GM10248 (cell line): ENCODE measurements around the gene STK32C.

Source experiments
- CTCF ChIA-PET: fragments of 300-600 bp; sonication (Branson Sonifier 250); formaldehyde crosslinking; extraction: SDS; loops from one replicate; lab custom pipeline; 2021; ENCODE audit warnings: antibody characterized with exemption; lab: Yijun Ruan, JAX
- POLR2A ChIA-PET: fragments of 350-650 bp; sonication (Branson Sonifier 250); formaldehyde crosslinking; extraction: SDS; loops from one replicate; lab custom pipeline; 2020; ENCODE audit warnings: antibody characterized with exemption; lab: Yijun Ruan, JAX
- DNase-seq: peaks from one replicate; pipeline ENCODE4 v3.0.0; 2012; ENCODE audit errors: extremely low spot score
- CTCF ChIP-seq: IDR thresholded peaks from 2 replicates; pipeline ENCODE4 v1.5.1; 2012; ENCODE audit warnings: mild to moderate bottlenecking, low read depth; ENCODE audit errors: extremely low read depth, missing control alignments, control extremely low read depth

Gene STK32C

GRCh38 chr10:132254841-132255240 lies 52.9 kb downstream of the STK32C start:
- TF ChIP-seq CTCF, result no peak
- ChIA-PET POLR2A (no interaction called here), CTCF (no interaction called here)
- no peak for DNase-seq

- POLR2A ChIA-PET, result no interaction called here
- CTCF ChIA-PET, result interaction anchor here (1.5 kb wide), 1 partner anchor 100 kb away, joined by 3 read pairs; no protein-coding TSS in a partner anchor
- no peak for TF ChIP-seq CTCF
- no peak for DNase-seq
Observed at GRCh38 chr10:132253092-132253687, 54.6 kb downstream of the STK32C start.

- POLR2A ChIA-PET, result no interaction called here
- TF ChIP-seq CTCF, result no peak
- CTCF ChIA-PET, result interaction anchor here (1.5 kb wide), 1 partner anchor 101 kb away, joined by 3 read pairs; no protein-coding TSS in a partner anchor
- no peak for DNase-seq
Observed at GRCh38 chr10:132252412-132252811, 55.3 kb downstream of the STK32C start.

- no peak for TF ChIP-seq CTCF
- POLR2A ChIA-PET, result no interaction called here
- DNase-seq, result no peak
- CTCF ChIA-PET, result no interaction called here
Observed at GRCh38 chr10:132251928-132252327, 55.8 kb downstream of the STK32C start.

GRCh38 chr10:132250481-132251475 lies 57.0 kb downstream of the STK32C start:
- CTCF ChIA-PET, result no interaction called here
- no peak for DNase-seq
- no peak for TF ChIP-seq CTCF
- POLR2A ChIA-PET, result no interaction called here

- ChIA-PET CTCF (no interaction called here), POLR2A (no interaction called here)
- no peak for DNase-seq
- TF ChIP-seq CTCF, result no peak
Observed at GRCh38 chr10:132249824-132250375, 57.9 kb downstream of the STK32C start.
